Ovary (tissue), 9 donors: ENCODE data around the gene TMED6. TPM values are rescaled to one million over a fixed set of nuclear protein-coding genes. Genes with fewer than 3 reads are reported as not detected.

ENCODE experiments used
- DNase-seq, 5 donors: peaks; one replicate each; pipeline ENCODE4 v3.0.0-alpha.2; 2019 to 2020
- H3K27ac ChIP-seq, 2 donors: fragments of 200-600 bp; one replicate each; pipeline versions ENCODE4 v1.5.1 to v1.8.0; 2019 to 2022
- H3K27me3 ChIP-seq: fragments of 200-600 bp; one replicate; pipeline ENCODE4 v1.8.0; 2022
- H3K36me3 ChIP-seq: fragments of 200-600 bp; sonication (generic); one replicate; pipeline ENCODE4 v1.5.1; 2019
- H3K4me1 ChIP-seq: one replicate; pipeline ENCODE4 v1.8.1; 2013; ENCODE audit warnings: mild to moderate bottlenecking, moderate library complexity; ENCODE audit not compliant: insufficient read depth
- H3K4me3 ChIP-seq: fragments of 200-600 bp; sonication (generic); one replicate; pipeline ENCODE4 v1.5.1; 2017
- H3K9me3 ChIP-seq, 2 donors: fragments of 200-600 bp in 1 of 2; sonication (generic) in 1 of 2; one replicate each; pipeline versions ENCODE4 v1.5.1 to v1.8.1; 2013 to 2019; ENCODE audit warnings: mild to moderate bottlenecking in 1 of 2, moderate library complexity in 1 of 2
- EP300 ChIP-seq: sonication (generic); formaldehyde crosslinking; IDR thresholded peaks from one replicate; pipeline ENCODE4 v1.6.1; 2017; ENCODE audit warnings: antibody characterized with exemption
- POLR2A ChIP-seq: fragments of 450-650 bp; IDR thresholded peaks from one replicate; pipeline ENCODE4 v1.6.1; 2017; ENCODE audit warnings: antibody characterized with exemption, mild to moderate bottlenecking, moderate library complexity
- WGBS, 3 donors: extraction: QIAGEN DNeasy Blood & Tissue Kit in 1 of 3; methylation state at CpG; one replicate each; pipeline versions ENCODE4 v1.1.5 to v1.1.7; 2013 to 2017; 5-methylcytosine and 5-hydroxymethylcytosine counted together
- intact Hi-C, 4 donors: fragments of 100-400 bp; cut with DNase I; formaldehyde crosslinking; loops; one replicate each; pipeline versions ENCODE4 v1.11.0 to v1.15.1; 2022 to 2023
- polyA plus RNA-seq, 2 donors: library from polyadenylated mRNA; stranded (reverse); fragments of 200-250 nt in 1 of 2; fragments of 350-450 nt in 1 of 2; fragmentation: Illumina TruSeq in 1 of 2; extraction: RNeasy Lipid Tissue Mini Kit (QIAGEN cat#74804) in 1 of 2; gene quantifications; one replicate each; pipeline ENCODE4 v1.2.3, GENCODE V29; 2013 to 2014
- total RNA-seq, 7 donors: library from RNA; depleted of rRNA in 2 of 7; stranded (reverse); fragments of >200 nt in 2 of 7; fragmentation: NEBNext Ultra II Directional in 3 of 7; extraction: Animal tissue kit (Norgen Biotek cat#: 25700) in 3 of 7; gene quantifications; one replicate each; pipeline versions ENCODE4 v1.1.0 to v1.2.4, GENCODE V29; 2016 to 2023
- TF ChIP-seq, protein P1 (sequence below), 3 donors: fragments of 450-650 bp in 2 of 3; fragments of 200-600 bp in 1 of 3; IDR thresholded peaks; one replicate each; pipeline versions ENCODE4 v1.5.1 to v1.8.0; 2016 to 2022; ENCODE audit warnings: antibody characterized with exemption in 3 of 3, mild to moderate bottlenecking in 1 of 3
- donor health status: DM: no; HTN: no; CAD: no; lungs with moderate emphysema.
- donor health status: DM: no; HTN: no; CAD: no.
- donor health status: Bipolar disorder and iron deficiency.
- donor health status: DM: yes; HTN: yes; CAD: no.
- donor health status: DM: no; HTN: no; CAD: no.
- donor health status: DM: yes; HTN: yes; CAD: no.

The TMED6 gene
- total and polyA plus RNA-seq, 9 donors: 0.51 to 4.9 (median 0.66) TPM; not detected in 3

DNA sequence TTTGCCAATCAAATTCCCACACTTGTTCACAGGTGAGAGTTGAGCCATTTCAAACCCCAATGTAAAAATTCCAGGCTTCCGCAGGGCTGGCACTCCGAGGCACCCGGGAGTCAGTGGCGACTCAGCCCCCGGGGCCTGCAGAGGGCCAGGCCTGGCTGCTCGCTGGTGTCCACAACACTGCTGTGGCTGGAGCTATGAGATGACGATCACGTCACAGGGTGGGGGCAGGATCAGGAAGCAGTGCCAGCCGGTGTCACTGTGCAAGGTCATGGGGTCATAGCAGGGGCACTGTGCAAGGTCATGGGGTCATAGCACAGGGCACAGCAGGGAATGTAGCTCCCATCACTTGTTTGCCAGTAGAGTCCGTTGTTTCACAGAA lies 32.7 kb downstream of the TMED6 start:
- H3K4me1 ChIP-seq: no peaks in the 10 kb centered on the region
- no peaks in the 10 kb centered on the region for H3K27me3 ChIP-seq
- no peak overlapping the region for H3K4me3 ChIP-seq
- H3K36me3 ChIP-seq: no peaks in the 10 kb centered on the region
- no peak overlapping the region for H3K27ac ChIP-seq
- intact Hi-C loops: no loop called here
- H3K9me3 ChIP-seq: no peaks in the 10 kb centered on the region
- TF ChIP-seq EP300: no peak
- TF ChIP-seq, protein P1, sequence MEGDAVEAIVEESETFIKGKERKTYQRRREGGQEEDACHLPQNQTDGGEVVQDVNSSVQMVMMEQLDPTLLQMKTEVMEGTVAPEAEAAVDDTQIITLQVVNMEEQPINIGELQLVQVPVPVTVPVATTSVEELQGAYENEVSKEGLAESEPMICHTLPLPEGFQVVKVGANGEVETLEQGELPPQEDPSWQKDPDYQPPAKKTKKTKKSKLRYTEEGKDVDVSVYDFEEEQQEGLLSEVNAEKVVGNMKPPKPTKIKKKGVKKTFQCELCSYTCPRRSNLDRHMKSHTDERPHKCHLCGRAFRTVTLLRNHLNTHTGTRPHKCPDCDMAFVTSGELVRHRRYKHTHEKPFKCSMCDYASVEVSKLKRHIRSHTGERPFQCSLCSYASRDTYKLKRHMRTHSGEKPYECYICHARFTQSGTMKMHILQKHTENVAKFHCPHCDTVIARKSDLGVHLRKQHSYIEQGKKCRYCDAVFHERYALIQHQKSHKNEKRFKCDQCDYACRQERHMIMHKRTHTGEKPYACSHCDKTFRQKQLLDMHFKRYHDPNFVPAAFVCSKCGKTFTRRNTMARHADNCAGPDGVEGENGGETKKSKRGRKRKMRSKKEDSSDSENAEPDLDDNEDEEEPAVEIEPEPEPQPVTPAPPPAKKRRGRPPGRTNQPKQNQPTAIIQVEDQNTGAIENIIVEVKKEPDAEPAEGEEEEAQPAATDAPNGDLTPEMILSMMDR (IDR thresholded peaks at IDR 0.05): no peak
- no peak for TF ChIP-seq POLR2A
- peak in 1 of 5 donors; percentile 18 for DNase-seq
- WGBS, 3 donors: 67 to 75% (median 70%) methylated on average over 10 of the region's 10 CpGs

DNA sequence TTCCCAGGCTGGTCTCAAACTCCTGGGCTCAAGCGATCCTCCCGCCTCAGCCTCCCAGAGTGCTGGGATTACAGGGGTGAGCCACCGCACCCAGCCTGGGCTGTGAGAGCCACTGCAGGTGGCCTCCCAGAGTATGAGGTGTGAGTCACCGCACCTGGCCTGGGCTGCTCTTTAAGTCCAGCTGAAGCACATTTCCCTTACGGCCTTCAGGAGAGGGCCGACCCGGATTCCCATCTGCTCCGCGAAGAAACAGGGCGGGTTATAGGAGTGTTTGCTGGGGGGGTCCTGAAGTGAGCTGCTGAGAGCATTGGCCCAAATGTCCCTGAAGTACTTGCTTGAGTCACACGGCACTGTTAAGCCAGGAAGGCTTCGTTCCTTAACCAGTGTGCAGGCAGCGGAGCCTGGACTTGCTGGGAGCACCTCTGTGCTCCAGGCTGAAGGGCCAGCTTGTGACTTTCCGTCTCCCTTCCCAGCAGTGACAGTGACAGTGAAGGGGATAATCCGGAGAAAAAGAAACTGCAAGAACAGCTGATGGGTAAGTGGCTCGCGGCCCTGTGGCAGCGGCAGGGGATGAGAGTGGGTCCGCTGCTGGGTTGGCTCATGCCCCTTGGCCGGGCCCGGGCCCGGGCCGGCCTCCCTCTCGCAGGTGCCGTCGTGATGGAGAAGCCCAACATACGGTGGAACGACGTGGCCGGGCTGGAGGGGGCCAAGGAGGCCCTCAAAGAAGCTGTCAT lies 33.2 kb downstream of the TMED6 start:
- DNase-seq: peak in 1 of 5 donors; percentile 12
- Histone ChIP-seq H3K9me3 (no peaks in the 10 kb centered on the region), H3K4me1 (no peaks in the 10 kb centered on the region), H3K27ac (no peak overlapping the region), H3K27me3 (no peaks in the 10 kb centered on the region), H3K36me3 (no peaks in the 10 kb centered on the region), H3K4me3 (no peak overlapping the region)
- no peak for TF ChIP-seq POLR2A
- TF ChIP-seq, protein P1 (IDR thresholded peaks at IDR 0.05): no peak
- no peak for TF ChIP-seq EP300
- intact Hi-C loops: no loop called here
- 88 to 91% (median 89%) methylated on average over 30 of the region's 30 CpGs for whole genome bisulfite sequencing, 3 donors

DNA sequence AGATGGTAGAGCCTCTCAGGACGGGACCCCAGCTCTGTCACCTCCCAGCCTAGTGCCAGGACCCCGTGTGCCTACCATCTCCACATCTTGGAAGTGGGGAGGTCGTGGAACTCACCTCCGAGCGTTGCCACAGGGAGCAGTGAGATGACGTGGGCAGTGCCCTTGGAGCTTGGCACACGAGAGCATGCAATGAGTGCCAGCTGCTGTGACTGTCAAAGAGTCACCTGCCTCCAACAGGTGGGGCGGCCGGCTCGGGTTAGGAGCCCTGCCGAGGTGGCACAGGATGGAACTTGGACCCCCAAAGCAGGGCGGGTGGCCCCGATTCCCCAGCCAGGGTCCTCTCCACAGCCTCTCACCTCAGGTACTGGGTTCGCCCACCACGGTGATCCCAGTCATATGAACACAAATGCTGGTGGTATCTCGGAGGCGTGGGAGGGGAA lies 35.0 kb downstream of the TMED6 start:
- DNase-seq: peak in 1 of 5 donors; percentile 13
- intact Hi-C loops: no loop called here
- Histone ChIP-seq H3K36me3 (no peaks in the 10 kb centered on the region), H3K9me3 (no peaks in the 10 kb centered on the region), H3K4me3 (no peak overlapping the region), H3K27ac (no peak overlapping the region), H3K27me3 (no peaks in the 10 kb centered on the region), H3K4me1 (peaks cover 2% of the 10 kb centered on the region)
- WGBS, 3 donors: 88 to 91% (median 89%) methylated on average over 17 of the region's 17 CpGs
- TF ChIP-seq, protein P1 (IDR thresholded peaks at IDR 0.05): no peak
- TF ChIP-seq EP300 (no peak), POLR2A (no peak)

DNA sequence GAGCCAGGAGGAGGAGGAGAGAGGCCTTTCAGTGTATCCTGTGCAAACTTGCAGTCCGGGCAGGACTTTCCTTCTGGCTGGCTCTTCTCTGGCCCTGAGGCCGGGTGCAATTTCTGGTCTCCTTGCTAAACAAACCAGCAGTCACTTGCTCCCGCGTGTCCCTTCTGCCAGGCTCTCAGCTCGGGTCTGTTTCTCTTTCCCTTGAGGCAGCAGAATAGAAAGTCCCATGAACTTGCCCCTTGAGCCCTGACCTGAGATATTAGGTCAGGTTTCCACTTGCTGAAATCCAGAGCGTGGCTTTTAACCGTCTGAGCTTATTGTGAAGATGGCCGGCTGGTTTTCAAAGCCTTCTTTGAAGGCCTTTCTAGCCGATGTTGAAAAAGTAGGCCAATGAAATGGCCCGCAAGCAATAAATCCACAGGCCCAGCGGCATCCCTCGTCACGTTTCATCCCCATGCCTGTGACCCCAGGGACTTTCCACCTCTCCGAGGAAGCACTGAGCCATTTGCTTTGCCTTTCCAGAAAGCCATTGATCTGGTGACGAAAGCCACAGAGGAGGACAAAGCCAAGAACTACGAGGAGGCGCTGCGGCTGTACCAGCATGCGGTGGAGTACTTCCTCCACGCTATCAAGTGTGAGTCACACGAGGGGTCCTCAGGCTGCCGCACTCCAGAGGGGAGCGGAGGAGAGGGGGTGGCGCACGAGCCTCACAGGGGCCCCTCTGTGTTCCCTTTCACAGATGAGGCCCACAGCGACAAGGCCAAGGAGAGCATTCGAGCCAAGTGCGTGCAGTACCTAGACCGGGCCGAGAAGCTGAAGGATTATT lies 35.9 kb downstream of the TMED6 start:
- intact Hi-C loops: no loop called here
- DNase-seq: peak in 1 of 5 donors; percentile 12
- 81 to 85% (median 82%) methylated on average over 30 of the region's 30 CpGs for WGBS, 3 donors
- H3K4me1 ChIP-seq: peaks cover 2% of the 10 kb centered on the region
- no peaks in the 10 kb centered on the region for H3K9me3 ChIP-seq
- no peak overlapping the region for H3K27ac ChIP-seq
- no peaks in the 10 kb centered on the region for H3K36me3 ChIP-seq
- H3K27me3 ChIP-seq: no peaks in the 10 kb centered on the region
- no peak for TF ChIP-seq POLR2A
- no peak for TF ChIP-seq EP300
- TF ChIP-seq, protein P1 (IDR thresholded peaks at IDR 0.05): no peak
- H3K4me3 ChIP-seq: no peak overlapping the region
